ENCODE data around the gene MEGF11.

The MEGF11 gene

DNA sequence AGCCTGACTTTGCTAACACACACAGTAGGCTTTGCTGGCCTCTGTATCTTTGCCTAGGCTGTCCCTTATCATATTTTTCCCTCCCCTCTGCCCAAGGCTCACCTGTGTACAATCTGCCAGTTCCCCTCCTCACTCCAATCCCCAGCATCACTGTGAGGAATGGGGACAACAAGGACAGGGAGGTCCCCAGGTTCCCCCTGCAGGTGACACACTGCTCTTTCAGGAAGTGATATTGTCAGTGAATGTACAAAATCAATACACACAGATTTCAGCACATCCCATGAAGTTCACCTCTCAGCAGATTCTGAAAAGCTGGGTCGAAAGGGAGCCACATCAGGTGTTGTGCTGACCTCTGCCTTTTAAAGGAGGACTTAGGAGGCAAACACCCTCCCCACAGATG is 206.8 kb downstream of the MEGF11 start:
- DNase-seq = no peak

DNA sequence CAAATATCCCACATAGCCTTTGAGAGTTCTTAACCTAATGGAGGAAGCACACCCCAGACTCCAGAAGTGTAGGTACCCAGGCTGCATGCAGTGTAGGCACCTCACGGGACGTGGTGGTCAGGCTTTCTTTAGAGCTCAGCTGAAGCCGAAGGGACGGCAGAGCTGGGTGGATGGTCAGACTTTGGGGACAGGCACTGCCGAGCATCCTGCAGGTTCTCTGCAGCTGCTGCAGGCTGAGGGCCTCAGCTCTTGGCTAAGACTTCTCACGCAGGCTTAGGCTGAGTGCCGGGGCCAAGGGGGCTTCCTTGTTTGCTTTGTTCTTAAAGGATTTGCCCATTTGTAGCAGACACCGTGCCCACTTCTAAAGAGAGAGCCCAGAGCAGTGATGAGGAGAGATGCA is 207.2 kb downstream of the MEGF11 start:
- no peak for DNase-seq

DNA sequence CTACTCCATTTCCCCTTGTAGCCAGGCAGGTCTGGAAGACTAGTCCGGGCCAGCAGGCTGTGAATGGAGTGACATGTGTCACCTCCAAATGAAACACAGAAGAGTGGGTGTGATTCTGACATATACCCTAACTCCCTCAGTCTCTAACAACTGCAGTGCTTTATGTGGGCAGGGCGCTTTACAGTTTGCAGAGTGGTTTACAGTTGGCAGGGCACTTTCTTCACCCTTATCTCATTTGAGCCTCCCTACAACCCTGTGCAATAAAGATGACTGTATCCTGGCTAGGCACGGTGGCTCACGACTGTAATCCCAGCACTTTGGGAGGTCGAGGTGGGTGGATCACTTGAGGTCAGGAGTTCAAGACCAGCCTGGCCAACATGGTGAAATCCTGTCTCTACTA is 208.0 kb downstream of the MEGF11 start:
- DNase-seq = no peak

DNA sequence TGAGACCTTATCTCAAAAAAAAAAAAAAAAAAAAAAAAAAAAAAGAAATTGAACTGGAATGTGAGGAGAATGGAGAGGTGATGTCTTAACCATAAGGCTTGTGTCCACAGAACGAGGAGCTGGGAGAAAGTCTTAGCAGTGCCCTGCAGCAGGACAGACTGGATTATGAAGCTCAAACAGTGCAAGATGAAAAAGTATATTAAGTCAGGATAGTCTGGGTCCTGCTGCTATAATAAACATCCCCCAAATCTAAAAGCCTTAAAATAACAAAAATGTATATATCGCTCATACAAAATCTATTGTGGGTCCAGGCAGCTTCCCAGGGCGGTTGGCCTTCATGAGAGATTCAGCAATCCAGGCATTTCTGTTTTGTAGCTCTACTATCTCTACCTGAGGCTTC is 208.7 kb downstream of the MEGF11 start:
- no peak for DNase-seq

DNA sequence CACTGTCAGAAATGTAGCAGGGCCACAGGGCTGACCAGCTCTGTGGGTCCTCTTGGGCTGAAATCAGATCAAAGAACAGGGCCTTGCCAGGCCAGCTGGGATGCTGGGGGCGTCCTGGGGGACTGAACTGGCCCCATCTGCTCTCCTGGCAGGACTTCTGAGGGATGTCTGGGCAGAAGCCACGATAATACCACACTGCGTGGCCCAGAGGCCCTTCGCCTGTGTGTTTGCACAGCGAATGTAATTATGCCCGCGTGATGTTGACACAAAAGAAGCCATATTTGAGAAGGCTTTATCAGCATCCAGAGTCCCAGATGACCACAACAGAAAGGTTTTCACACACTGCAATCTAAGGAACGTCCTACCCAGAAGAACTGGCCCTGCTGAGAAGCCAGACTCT is 210.3 kb downstream of the MEGF11 start:
- DNase-seq = no peak

DNA sequence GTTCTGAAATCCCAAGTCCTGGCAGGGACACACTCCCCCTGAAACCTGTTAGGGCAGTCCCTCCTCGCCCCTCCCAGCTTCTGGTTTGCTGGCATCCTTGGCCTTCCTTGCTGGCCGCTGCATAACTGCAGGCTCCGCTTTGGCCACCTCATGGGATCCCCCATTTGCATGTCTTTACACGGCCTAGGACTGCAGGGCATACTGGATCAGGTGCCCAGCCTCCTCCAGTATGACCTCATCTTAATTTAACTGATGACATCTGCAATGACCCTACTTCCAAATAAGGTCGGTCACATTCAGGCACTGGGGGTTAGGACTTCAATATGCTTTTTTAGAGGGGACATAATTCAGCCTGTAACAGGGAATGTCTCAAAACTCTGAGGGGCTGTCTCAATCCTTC is 210.9 kb downstream of the MEGF11 start:
- no peak for DNase-seq

- DNase-seq = no peak
Observed at GRCh38 chr15:66041276-66041675, 212.3 kb downstream of the MEGF11 start.

- no peak for DNase-seq
Observed at GRCh38 chr15:66040211-66040892, 213.2 kb downstream of the MEGF11 start.

GRCh38 chr15:66039117-66039871 is 214.3 kb downstream of the MEGF11 start:
- DNase-seq = no peak

- no peak for DNase-seq
Observed at GRCh38 chr15:66038387-66039116, 215.0 kb downstream of the MEGF11 start.

DNA sequence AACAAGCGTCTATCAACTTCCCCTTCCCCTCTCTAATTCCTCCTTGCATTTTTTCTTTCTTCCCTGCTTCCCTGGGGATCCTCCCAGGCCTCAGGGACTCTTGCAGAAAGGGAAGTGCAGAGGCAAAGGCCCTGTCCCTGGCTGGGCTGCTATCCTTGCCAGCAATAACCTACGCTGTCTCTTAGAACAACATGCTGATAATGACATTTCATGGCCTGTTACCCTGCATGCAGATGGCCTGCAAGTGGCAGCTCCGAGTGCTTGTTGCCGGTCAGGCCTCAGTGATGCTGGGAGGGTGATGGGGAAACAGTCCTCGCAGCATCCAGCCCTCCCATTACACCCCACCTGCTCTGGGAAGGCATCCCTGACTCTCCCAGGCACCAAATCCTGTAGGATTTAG is 216.7 kb downstream of the MEGF11 start:
- DNase-seq = no peak

DNA sequence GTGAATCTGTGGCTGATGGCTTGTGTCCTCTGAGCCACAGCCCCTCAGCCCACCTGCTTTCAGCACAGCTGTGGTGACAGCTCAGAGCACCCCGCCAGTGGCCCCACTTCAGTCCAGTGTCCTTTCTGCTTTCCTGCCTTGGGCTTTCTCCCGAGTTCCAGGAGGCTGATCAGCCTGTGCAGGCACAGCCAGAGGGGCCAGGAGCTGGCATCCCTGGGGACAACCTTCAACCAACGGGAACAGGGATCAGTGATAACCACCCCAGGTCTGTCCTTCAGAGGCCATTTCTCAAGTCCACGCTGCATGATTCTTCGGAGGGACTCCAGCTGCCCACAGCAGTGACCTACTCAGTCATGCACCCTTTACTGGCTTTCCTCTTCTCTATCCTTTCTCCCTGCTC is 217.6 kb downstream of the MEGF11 start:
- no peak for DNase-seq

GRCh38 chr15:66033143-66033542 is 220.4 kb downstream of the MEGF11 start:
- DNase-seq = no peak

GRCh38 chr15:66032006-66032405 is 221.5 kb downstream of the MEGF11 start:
- DNase-seq = no peak

DNA sequence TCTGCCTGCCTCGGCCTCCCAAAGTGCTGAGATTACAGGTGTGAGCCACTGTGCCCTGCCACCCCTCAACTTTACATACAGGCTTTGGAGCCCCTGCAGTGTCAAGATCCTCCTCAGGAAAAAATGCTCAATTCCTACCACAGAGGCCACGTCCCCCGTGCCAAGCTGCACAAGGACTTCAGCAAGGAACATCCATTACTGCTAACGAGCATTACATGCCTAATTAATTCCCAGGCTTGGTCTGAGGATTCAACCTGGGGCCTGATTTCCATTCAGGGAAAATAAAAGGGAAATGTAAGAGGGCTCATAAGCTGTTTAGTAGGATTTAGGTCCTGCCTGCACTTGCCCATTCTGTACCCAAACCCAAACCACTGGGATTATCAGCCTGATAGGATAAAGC is 222.9 kb downstream of the MEGF11 start:
- DNase-seq = no peak

DNA sequence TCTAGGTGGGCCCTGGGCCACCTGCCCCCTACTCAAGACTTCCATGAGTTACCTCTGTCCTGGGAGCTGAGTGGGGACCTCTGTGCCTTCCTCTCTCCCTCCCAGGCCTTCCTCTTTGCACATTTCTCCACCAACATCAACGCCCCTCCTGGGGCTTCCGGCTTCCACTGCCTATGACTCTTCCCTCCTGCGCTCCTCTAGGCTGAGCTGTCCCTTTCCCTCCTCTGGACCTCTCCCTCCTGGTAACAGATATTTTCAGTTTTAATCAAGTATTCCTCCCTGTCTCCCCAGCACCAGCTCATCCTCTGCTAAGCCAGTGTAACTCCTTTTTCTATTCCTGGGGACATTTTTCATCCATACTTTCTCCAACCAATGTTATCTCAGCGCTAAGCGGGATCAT is 223.9 kb downstream of the MEGF11 start:
- DNase-seq = no peak

DNA sequence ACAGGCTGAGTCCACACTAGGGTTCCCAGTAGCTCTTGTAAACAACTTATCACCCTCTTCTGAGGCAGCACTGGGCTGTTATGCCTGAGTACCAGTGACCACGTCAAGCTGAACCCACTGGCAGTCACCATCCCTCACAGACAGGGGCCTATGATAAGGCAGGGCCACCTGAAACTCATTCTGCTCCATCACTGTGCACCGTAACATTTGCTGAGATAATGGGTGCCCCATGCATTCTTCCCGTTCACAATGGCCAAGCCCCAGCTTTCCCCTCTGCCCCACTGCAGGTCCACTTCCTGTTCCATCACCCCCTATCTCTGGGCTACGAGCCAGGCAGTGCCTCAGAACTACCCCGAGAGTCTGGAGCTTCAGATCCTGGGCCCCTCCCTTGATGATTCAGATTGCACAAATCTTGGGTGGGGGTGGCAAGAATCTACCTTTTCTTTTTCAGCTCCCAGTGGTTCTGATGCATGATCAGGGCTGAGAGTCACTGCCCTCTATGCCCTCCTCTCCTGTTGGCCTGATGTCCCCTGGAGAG is 226.2 kb downstream of the MEGF11 start:
- no peak for DNase-seq

DNA sequence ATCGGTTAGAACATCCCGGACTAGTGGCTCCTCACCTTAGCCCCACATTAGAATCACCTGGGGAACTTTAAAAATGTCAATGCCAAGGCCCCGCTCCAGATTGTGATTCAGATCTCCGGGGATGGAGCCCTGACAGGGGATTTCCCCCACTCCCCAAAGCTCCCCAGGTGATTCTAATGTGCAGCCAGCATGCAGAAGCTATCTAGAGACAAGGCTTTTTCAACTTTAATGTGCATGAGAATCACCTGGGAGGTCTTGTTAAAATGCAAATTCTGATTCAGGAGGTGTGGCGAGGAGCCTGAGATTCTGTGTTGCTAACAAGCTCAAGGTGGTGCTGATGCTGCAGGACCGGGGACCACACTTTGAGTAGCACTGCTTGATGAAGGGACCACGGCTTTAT is 227.6 kb downstream of the MEGF11 start:
- DNase-seq = no peak

DNA sequence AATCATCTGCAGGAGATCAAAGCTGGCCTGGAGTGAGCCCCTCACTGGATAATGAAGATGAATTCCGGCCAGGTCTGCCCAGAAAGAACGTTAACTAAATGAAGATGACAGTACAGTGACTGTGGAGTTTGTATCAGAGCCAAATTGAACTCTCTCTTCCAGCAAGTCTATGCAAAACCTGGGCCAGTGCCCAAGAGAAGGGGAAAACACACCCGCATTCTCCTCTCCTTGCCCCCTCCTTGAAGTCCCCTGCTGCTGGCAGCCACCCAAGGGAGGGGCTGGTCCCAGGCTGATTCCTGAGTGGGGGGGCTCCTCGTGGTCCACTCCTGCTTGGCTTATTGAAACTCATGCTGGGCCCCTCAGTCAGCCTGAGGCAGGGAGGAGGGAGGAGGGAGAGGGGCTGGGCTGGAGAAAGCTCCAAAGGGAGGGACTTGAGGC is 228.5 kb downstream of the MEGF11 start:
- no peak for DNase-seq

DNA sequence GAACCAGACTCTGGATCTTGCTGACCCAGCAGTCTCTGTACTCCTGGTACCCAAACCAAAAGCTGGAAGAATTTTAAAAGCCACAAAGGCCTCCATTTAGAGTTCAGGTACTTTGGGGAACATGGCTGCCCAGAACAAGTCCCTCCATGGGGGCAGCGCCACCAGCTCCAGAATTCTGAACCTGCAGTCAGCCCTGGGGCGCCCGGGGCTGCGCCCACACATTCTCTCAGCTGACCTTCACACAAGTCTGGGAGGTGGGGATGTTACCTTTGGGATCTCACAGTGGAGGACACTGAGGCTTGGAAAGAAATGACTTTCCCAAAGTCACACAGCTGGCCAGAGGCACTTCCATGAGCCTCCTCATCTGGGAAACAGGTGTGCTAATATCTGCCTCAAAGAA is 229.4 kb downstream of the MEGF11 start:
- DNase-seq = no peak

DNA sequence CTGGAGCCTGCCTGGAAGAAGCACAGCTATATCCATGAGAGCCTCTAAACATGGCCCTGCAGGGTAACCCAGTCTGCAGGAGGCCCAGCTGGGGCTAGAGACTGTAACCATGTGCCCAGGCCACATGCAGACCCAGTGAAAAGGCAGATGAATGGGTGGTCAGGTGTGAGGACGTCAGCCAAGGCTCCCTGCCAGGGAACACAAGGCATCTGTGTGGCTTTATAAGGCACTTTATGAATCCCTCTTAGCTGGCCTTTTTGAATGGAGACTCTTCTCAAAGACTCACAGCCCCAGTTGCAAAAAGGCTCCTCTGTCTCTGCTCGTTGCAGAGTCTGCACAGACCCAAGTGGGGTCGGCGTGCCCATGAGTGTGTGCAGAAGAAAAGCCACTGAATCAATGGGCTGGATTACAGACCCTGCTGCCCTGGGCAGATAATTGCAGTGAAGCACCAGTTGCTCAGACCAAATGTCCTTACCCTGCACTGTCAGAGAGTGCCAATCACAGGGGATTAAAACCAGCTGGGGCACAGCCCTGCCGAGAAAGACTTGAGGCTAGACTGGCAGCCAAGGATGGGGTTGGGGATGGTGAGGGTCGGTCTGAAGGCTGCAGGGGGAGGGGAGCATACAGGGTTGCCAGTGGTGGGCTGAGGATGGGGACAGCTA is 230.1 kb downstream of the MEGF11 start:
- DNase-seq = no peak

GRCh38 chr15:66022163-66022525 is 231.4 kb downstream of the MEGF11 start:
- DNase-seq = no peak

GRCh38 chr15:66021496-66022162 is 231.9 kb downstream of the MEGF11 start:
- no peak for DNase-seq

Data from activated CD4-positive, alpha-beta T cell treated with anti-CD3 and anti-CD28 coated beads for 4 hours (primary cell).